ENCODE measurements around the gene SPINT4. TPM values are rescaled to one million over a fixed set of nuclear protein-coding genes. Genes with fewer than 3 reads are reported as not detected.

SPINT4 gene
- total RNA-seq, 4 donors from 2014 or later = not detected

Small RNA genes within 50 kb of the gene (small RNA-seq; reads per million reads assigned to genes)
- gene MIR3617 (not detected), gene SPINT5P (not detected)

Other genes with a start within 250 kb of the SPINT4 start
- not detected for gene SPINT3, start 206.7 kb upstream of the SPINT4 start, total RNA-seq
- not detected for gene WFDC6, start 182.9 kb upstream of the SPINT4 start, total RNA-seq
- not detected for gene EPPIN, start 174.9 kb upstream of the SPINT4 start, total RNA-seq
- gene WFDC8, start 143.1 kb upstream of the SPINT4 start, total RNA-seq = not detected
- gene WFDC10A, start 92.6 kb upstream of the SPINT4 start, total RNA-seq = not detected
- gene WFDC9, start 91.1 kb upstream of the SPINT4 start, total RNA-seq = not detected
- gene WFDC11, start 52.1 kb upstream of the SPINT4 start, total RNA-seq = not detected
- not detected for gene WFDC13, start 20.3 kb upstream of the SPINT4 start, total RNA-seq
- under 1 TPM in 1 of 4 donors, not detected in 3; 0.93 TPM for gene WFDC10B, start 17.3 kb upstream of the SPINT4 start, total RNA-seq
- 1 to 10 TPM in 1 of 4 donors, not detected in 3; 1.6 TPM for gene WFDC3, start 69.5 kb downstream of the SPINT4 start, total RNA-seq
- gene DNTTIP1, start 69.6 kb downstream of the SPINT4 start, total RNA-seq = 10 to 100 TPM; 12.7 to 38.6 (median 18.1) TPM
- 10 to 100 TPM in 1 of 4 donors, 1 to 10 TPM in 1, not detected in 2; 1.4 to 10.1 TPM for gene UBE2C, start 90.3 kb downstream of the SPINT4 start, total RNA-seq
- gene TNNC2, start 105.0 kb downstream of the SPINT4 start, total RNA-seq = 1 to 10 TPM in 3 of 4 donors, not detected in 1; 1.2 to 2.2 (median 1.5) TPM
- gene SNX21, start 111.5 kb downstream of the SPINT4 start, total RNA-seq = 100 to 1,000 TPM in 1 of 4 donors, 10 to 100 TPM in 3; 42.6 to 147 (median 66.8) TPM
- 10 to 100 TPM; 16.1 to 35.0 (median 30.8) TPM for gene ACOT8, start 135.0 kb downstream of the SPINT4 start, total RNA-seq
- 1 to 10 TPM; 2.3 to 5.0 (median 3.1) TPM for gene ZSWIM3, start 135.3 kb downstream of the SPINT4 start, total RNA-seq
- 1 to 10 TPM; 5.5 to 9.9 (median 7.0) TPM for gene ZSWIM1, start 158.9 kb downstream of the SPINT4 start, total RNA-seq
- 10 to 100 TPM in 1 of 4 donors, 1 to 10 TPM in 3; 1.8 to 27.0 (median 3.6) TPM for gene SPATA25, start 165.3 kb downstream of the SPINT4 start, total RNA-seq
- gene NEURL2, start 168.9 kb downstream of the SPINT4 start, total RNA-seq = 10 to 100 TPM in 3 of 4 donors, 1 to 10 TPM in 1; 8.5 to 32.0 (median 11.6) TPM
- 100 to 1,000 TPM in 1 of 4 donors, 10 to 100 TPM in 3; 79.2 to 148 (median 85.9) TPM for gene CTSA, start 169.0 kb downstream of the SPINT4 start, total RNA-seq
- gene PLTP, start 189.8 kb downstream of the SPINT4 start, total RNA-seq = 1,000 to 10,000 TPM in 1 of 4 donors, 100 to 1,000 TPM in 3; 215 to 1,101 (median 301) TPM
- 10 to 100 TPM; 18.8 to 36.9 (median 25.8) TPM for gene PCIF1, start 212.3 kb downstream of the SPINT4 start, total RNA-seq
- 10 to 100 TPM; 14.5 to 29.1 (median 19.7) TPM for gene ZNF335, start 249.9 kb downstream of the SPINT4 start, total RNA-seq

Data from omental fat pad (tissue), 4 donors.